ENCODE data around the gene FILIP1.

Gene FILIP1

GRCh38 chr6:75467284-75467683 is 26.3 kb downstream of the FILIP1 start:
- Histone ChIP-seq H3K4me3 (ENCODE audit: low read depth in 1 of 2, low read length in 2 of 2) (no peak overlapping the region), H3K36me3 (ENCODE audit: insufficient read depth, low read length) (no peaks in the 10 kb centered on the region), H3K9me3 (ENCODE audit: insufficient read depth, low read length, severe bottlenecking) (no peaks in the 10 kb centered on the region), H4K20me1 (ENCODE audit: insufficient read depth, low read length) (no peaks in the 10 kb centered on the region), H2AFZ (ENCODE audit: low read depth, low read length) (no peak overlapping the region), H3K27ac (ENCODE audit: low read length) (no peak overlapping the region), H3K4me2 (ENCODE audit: insufficient read depth, low read length) (no peak overlapping the region), H3K27me3 (ENCODE audit: insufficient read depth, low read length, poor library complexity) (no peaks in the 10 kb centered on the region), H3K9ac (ENCODE audit: low read depth, low read length) (no peak overlapping the region), H3K79me2 (ENCODE audit: insufficient read depth, low read length) (no peaks in the 10 kb centered on the region), H3K4me1 (ENCODE audit: insufficient read depth, low read length) (no peaks in the 10 kb centered on the region)
- DNase-seq (no peak), ATAC-seq (ENCODE audit: insufficient read depth, low read depth) (no peak)
- TF ChIP-seq CTCF (IDR thresholded peaks at IDR 0.05; ENCODE audit: borderline replicate concordance, extremely low read depth, low read length, poor library complexity, severe bottlenecking): no peak
- TF ChIP-seq EZH2 (IDR thresholded peaks at IDR 0.05; ENCODE audit: borderline replicate concordance, low read depth, low read length, severe bottlenecking): no peak

GRCh38 chr6:75466636-75467035 is 27.0 kb downstream of the FILIP1 start:
- DNase-seq: no peak
- no peak overlapping the region for H2AFZ ChIP-seq (ENCODE audit: low read depth, low read length)
- no peak for TF ChIP-seq CTCF (IDR thresholded peaks at IDR 0.05; ENCODE audit: borderline replicate concordance, extremely low read depth, low read length, poor library complexity, severe bottlenecking)
- no peak for TF ChIP-seq EZH2 (IDR thresholded peaks at IDR 0.05; ENCODE audit: borderline replicate concordance, low read depth, low read length, severe bottlenecking)
- no peaks in the 10 kb centered on the region for H3K4me1 ChIP-seq (ENCODE audit: insufficient read depth, low read length)
- H3K9ac ChIP-seq (ENCODE audit: low read depth, low read length): no peak overlapping the region
- no peaks in the 10 kb centered on the region for H3K36me3 ChIP-seq (ENCODE audit: insufficient read depth, low read length)
- H3K4me2 ChIP-seq (ENCODE audit: insufficient read depth, low read length): no peak overlapping the region
- no peaks in the 10 kb centered on the region for H4K20me1 ChIP-seq (ENCODE audit: insufficient read depth, low read length)
- H3K9me3 ChIP-seq (ENCODE audit: insufficient read depth, low read length, severe bottlenecking): no peaks in the 10 kb centered on the region
- H3K27ac ChIP-seq (ENCODE audit: low read length): no peak overlapping the region
- no peaks in the 10 kb centered on the region for H3K27me3 ChIP-seq (ENCODE audit: insufficient read depth, low read length, poor library complexity)
- ATAC-seq (ENCODE audit: insufficient read depth, low read depth): no peak
- H3K4me3 ChIP-seq (ENCODE audit: low read depth in 1 of 2, low read length in 2 of 2): no peak overlapping the region
- H3K79me2 ChIP-seq (ENCODE audit: insufficient read depth, low read length): no peaks in the 10 kb centered on the region

GRCh38 chr6:75463908-75464307 is 29.7 kb downstream of the FILIP1 start:
- ATAC-seq (ENCODE audit: insufficient read depth, low read depth) (no peak), DNase-seq (no peak)
- no peak overlapping the region for H3K4me3 ChIP-seq (ENCODE audit: low read depth in 1 of 2, low read length in 2 of 2)
- TF ChIP-seq EZH2 (IDR thresholded peaks at IDR 0.05; ENCODE audit: borderline replicate concordance, low read depth, low read length, severe bottlenecking): no peak
- no peak for TF ChIP-seq CTCF (IDR thresholded peaks at IDR 0.05; ENCODE audit: borderline replicate concordance, extremely low read depth, low read length, poor library complexity, severe bottlenecking)
- H3K4me2 ChIP-seq (ENCODE audit: insufficient read depth, low read length): no peak overlapping the region
- H3K9ac ChIP-seq (ENCODE audit: low read depth, low read length): no peak overlapping the region
- H2AFZ ChIP-seq (ENCODE audit: low read depth, low read length): no peak overlapping the region
- H3K27me3 ChIP-seq (ENCODE audit: insufficient read depth, low read length, poor library complexity): no peaks in the 10 kb centered on the region
- H4K20me1 ChIP-seq (ENCODE audit: insufficient read depth, low read length): no peaks in the 10 kb centered on the region
- no peaks in the 10 kb centered on the region for H3K9me3 ChIP-seq (ENCODE audit: insufficient read depth, low read length, severe bottlenecking)
- no peak overlapping the region for H3K27ac ChIP-seq (ENCODE audit: low read length)
- H3K4me1 ChIP-seq (ENCODE audit: insufficient read depth, low read length): no peaks in the 10 kb centered on the region
- no peaks in the 10 kb centered on the region for H3K79me2 ChIP-seq (ENCODE audit: insufficient read depth, low read length)
- H3K36me3 ChIP-seq (ENCODE audit: insufficient read depth, low read length): no peaks in the 10 kb centered on the region

GRCh38 chr6:75463061-75463460 is 30.5 kb downstream of the FILIP1 start:
- Histone ChIP-seq H3K9ac (ENCODE audit: low read depth, low read length) (no peak overlapping the region), H2AFZ (ENCODE audit: low read depth, low read length) (no peak overlapping the region), H3K36me3 (ENCODE audit: insufficient read depth, low read length) (no peaks in the 10 kb centered on the region), H3K27me3 (ENCODE audit: insufficient read depth, low read length, poor library complexity) (no peaks in the 10 kb centered on the region), H3K4me2 (ENCODE audit: insufficient read depth, low read length) (no peak overlapping the region), H4K20me1 (ENCODE audit: insufficient read depth, low read length) (no peaks in the 10 kb centered on the region), H3K4me3 (ENCODE audit: low read depth in 1 of 2, low read length in 2 of 2) (no peak overlapping the region), H3K4me1 (ENCODE audit: insufficient read depth, low read length) (no peaks in the 10 kb centered on the region), H3K9me3 (ENCODE audit: insufficient read depth, low read length, severe bottlenecking) (no peaks in the 10 kb centered on the region), H3K27ac (ENCODE audit: low read length) (no peak overlapping the region), H3K79me2 (ENCODE audit: insufficient read depth, low read length) (no peaks in the 10 kb centered on the region)
- no peak for ATAC-seq (ENCODE audit: insufficient read depth, low read depth)
- TF ChIP-seq CTCF (IDR thresholded peaks at IDR 0.05; ENCODE audit: borderline replicate concordance, extremely low read depth, low read length, poor library complexity, severe bottlenecking) (no peak), EZH2 (IDR thresholded peaks at IDR 0.05; ENCODE audit: borderline replicate concordance, low read depth, low read length, severe bottlenecking) (no peak)
- no peak for DNase-seq

All from DND-41 (cell line).